TTC549 (cell line): ENCODE data around the gene DPM1.
"Not testable (repeated sequence)": the region's sequence is repeated elsewhere in the genome, so short reads cannot be mapped to it uniquely, and the experiment has no call there.

Experiments used
- FAIRE-seq: peaks from 2 replicates; lab custom pipeline; 2012; peaks lifted over from hg19 to GRCh38; lab: Jason Lieb, UNC

Gene DPM1

GRCh38 chr20:50980071-50980681 lies 21.8 kb upstream of the DPM1 start:
- no peak for FAIRE-seq

DNA sequence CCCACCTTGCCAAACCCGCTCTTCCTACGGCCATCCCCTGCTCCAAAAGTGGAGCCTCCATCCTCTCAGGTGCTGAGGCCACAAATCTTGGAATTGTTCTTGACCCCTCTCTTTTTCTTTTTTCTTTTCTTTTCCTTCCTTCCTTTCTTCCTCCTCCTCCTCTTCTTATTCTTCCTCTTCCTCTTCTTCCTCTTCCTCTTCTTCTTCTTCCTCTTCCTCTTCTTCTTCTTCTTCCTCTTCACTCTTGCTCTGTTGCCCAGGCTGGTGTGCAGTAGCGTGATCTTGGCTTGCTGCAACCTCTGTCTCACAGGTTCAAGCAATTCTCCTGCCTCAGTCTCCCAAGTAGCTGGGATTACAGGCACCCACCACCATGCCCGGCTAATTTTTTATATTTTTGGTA lies 20.2 kb upstream of the DPM1 start:
- not testable (repeated sequence) for FAIRE-seq

DNA sequence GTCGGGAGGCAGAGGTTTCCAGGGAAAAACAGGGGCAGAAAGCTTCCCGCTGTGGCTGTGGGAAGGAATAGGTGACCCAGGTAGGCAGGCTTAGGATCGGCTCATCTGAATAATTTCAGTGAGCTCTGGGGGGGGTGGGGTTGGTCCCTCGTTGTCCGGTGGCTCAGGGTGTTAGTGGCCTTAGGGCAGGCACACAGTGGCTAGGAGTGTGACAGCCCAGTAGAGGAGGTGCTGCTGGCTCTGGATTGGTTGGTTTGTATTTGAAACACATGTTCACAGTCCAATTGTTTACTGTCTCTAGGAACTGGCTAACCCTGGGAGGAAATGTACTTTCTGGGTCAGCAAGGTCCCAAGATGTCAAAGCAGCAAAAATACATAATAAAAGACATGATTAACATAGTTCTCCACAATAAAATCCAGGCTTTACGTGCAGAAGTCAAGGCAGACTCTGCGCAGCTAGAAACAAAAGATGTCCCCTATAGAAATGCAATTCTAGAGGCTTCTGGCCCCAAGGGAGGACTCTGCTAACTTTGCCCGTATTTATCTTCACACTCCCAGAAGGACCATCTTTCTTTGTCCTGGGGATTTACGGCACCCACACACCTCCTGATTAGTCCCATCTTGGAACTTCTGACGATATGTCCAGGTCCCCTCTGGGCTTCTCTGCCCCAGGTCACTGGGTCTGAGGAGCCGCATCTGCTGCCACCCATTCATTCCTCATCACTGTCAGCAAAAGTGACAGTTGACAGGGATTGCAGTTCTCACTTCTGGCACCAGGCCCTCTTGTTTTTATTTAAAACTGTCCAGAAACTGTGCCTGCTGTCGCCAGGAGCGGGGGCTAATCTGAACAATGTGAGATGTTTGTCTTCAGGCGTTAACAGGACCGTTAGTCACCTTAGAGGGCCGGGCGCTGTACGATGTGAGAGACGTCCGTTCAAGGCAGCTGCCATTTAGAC lies 19.0 kb upstream of the DPM1 start:
- no peak for FAIRE-seq

DNA sequence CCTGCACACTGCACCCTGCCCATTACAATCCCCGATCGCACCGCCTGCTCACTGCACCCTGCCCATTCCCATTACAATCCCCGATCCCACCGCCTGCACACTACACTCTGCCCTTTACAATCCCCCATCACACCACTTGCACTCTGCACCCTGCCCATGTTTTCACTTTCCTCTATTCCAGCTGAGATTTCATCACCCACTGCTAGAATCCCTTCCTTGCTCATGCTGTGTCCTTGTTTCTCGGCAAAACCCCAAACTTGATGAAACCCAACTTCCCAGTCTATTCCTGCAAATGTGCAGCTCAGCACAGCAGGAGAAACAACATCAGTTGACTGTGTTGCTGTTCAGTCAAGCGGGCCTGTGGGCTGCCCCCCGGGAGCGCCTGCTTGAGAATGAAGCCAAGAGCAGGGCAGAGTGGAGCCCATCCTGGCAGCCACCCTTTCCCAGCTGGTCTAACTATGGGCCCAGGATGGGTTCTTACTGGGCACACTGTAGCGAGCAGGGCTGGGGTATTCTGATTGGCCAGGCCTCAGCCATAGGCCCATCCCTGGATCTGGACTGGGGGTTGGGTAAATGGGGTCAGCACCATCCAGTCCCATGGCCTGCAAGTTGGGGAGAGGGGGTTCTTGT lies 17.5 kb upstream of the DPM1 start:
- FAIRE-seq, result no peak

GRCh38 chr20:50969912-50970311 lies 11.6 kb upstream of the DPM1 start:
- no peak for FAIRE-seq

DNA sequence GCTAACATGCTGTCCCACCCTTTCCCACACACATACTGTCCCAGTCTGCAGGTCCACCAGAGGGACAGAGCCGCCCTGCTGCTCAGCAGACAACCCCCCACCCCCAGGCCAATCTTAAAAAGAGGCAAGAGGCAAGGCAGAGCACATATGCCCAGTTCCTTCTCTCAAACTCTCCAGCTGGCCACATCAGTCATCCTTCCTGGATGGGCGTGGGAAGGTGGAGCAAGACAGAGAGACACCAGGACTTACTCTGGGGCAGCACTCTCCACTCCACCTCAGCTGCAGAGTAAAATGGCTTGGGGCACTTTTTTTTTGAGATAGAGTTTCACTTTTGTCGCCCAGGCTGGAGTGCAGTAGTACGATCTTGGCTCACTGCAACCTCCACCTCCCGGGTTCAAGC lies 11.1 kb upstream of the DPM1 start:
- FAIRE-seq, result no peak

- FAIRE-seq, result no peak
Measured at GRCh38 chr20:50968289-50968688, 10.0 kb upstream of the DPM1 start.

- FAIRE-seq, result no peak
Measured at GRCh38 chr20:50967586-50967985, 9.3 kb upstream of the DPM1 start.

GRCh38 chr20:50959543-50960126 lies 1.3 kb upstream of the DPM1 start:
- FAIRE-seq, result no peak

GRCh38 chr20:50958615-50959542 lies 547 bp upstream of the DPM1 start, which contains the start of gene MOCS3:
Gene MOCS3, plus strand, starts transcription at chr20:50958818. Its CDS starts 25 bp downstream, at chr20:50958843.
- FAIRE-seq, result no peak

- no peak for FAIRE-seq
Measured at GRCh38 chr20:50957276-50957675, 1.1 kb downstream of the DPM1 start.

GRCh38 chr20:50953821-50954220 lies 4.5 kb downstream of the DPM1 start:
- FAIRE-seq, result no peak

- FAIRE-seq, result no peak
Measured at GRCh38 chr20:50953196-50953595, 5.1 kb downstream of the DPM1 start.

DNA sequence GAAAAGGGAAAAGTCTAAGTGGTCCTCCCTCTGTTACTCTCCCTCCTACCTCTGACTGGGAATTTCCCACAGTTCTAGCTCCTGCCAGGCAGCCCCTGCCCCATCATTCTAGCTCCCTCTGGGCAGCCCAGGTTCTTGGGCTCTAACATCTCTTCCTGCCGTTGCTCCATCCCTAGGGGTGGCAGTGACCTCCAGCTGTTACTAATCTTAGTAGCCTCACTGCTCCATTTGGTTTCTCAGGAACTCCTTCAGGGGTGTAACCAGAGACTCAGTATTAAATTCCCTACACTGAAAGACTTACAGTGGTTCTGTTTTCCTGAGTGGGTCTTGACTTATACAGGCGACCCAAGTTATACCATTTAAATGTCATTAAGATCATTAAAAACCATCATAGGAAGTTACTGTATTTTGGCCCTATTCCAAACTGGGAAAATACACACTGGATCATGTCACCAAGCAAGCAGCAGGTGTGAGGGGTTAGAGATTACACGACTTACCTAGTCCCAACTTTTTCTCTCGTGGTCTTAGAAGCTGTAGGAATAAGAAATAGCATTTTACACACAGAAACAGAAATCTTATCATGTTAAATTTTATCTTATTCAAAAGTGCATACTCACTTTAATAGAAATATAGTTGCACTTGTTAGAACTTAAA lies 10.1 kb downstream of the DPM1 start:
- no peak for FAIRE-seq

DNA sequence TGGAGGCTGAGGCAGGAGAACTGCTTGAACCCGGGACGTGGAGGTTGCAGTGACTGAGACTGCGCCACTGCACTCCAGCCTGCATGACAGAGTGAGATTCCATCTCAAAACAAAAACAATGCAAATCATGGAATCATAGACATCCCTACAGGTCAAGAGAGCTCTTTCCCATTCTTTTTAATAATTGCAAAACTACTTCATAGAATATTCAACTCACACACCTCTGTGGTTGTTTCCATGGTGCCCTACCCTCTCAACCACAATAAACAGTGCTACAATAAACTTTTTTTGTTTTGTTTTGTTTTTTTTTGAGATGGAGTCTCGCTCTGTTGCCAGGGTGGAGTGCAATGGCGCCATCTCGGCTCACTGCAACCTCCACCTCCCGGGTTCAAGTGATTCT lies 15.3 kb downstream of the DPM1 start:
- no peak for FAIRE-seq

DNA sequence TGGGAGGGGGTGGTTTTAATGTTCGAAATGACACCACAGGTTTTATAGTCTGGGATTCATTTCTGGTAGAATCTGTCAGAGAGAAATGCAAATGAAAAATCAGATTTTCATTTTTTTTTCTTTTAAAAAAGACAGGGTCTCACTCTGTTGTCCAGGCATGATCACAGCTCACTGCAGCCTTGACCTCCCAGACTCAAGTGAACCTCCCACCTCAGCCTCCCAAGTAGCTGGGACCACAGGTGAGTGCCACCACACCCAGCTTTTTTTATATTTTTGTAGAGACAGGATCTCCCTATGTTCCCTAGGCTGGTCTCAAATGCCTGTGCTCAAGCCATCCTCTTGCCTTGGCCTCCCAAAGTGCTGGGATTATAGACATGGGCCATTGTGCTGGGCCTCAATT lies 24.7 kb downstream of the DPM1 start:
- FAIRE-seq, result no peak

GRCh38 chr20:50932691-50933280 lies 25.5 kb downstream of the DPM1 start:
- FAIRE-seq, result no peak

DNA sequence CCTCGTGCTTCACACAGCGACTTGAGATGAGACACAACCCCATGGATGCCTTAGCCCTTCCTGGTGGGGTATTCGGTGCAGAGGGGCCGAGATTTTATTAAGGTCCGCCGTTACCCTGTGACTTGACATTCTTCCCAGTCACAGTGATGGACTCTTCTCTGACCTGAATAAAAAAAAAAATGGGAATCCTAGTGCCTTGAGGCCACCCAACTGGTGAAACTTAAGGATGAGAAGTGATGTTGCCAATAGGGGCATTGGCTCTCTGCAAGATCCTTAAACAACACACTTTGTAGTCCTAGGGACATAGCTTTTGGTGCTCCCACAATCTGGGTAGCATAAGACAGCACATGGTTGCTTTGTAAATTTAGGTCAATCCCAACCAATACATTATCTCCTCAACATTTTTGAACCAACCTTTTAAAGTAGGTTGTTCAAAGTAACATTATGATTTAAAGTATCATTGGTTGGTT lies 26.3 kb downstream of the DPM1 start:
- no peak for FAIRE-seq

DNA sequence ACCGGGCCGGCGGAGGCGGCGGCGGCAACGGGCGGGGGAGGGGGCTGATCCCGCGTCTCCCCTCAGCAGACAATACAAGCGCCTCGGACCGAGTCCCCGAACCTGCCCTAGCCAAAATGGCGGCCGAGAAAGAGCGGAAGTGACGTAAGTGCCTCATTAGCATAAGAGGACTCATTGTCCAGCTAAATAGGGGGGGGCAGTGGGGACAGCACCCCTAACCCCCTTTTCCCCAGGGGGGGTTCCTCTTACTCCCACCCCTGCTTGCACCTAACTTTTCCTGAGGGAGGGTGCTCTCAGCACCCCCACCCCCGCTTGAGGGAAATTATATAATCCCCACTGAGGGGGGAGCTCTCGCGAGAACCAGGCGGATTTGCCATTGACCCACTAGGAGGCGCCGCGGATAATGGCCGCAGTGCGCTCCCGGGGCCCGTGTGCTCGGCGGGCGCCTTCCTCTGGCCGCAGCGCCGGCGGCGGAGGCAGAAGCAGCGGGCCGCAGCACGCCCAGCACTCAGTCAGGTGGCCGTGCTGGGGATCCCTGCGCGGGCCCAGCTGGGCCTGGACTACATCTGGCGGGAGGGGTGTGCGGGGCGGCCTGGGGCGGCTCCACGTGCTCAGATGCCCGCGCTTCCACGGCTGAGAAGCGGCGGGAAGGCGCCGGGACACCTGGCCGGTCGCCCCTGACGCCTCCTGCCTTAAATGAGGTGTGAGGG lies 26.9 kb downstream of the DPM1 start, which contains the start of gene ADNP:
Gene ADNP, minus strand, starts transcription at position 132 of the 710 bp plus-strand sequence. CDS start 27,441 bp downstream, outside the sequence.
- FAIRE-seq, result no peak

GRCh38 chr20:50930976-50931305 lies 27.4 kb downstream of the DPM1 start:
- FAIRE-seq, result no peak
